Measurements from ENCODE around the gene LITAFD.

GRCh38 chr16:8885674-8886592, 3.8 kb downstream of the LITAFD start:
- TF ChIP-seq CTCF (conservative IDR thresholded peaks at IDR 0.05; ENCODE audit: low read depth, low read length) (peak; percentile 23; the same call in 1 of the 2 replicates), EZH2 (IDR thresholded peaks at IDR 0.05; ENCODE audit: low read length, unreplicated experiment) (no peak)

Data from PC-3 (cell line).